BJ (cell line): Measurements from ENCODE around the gene ABCG1. TPM values are rescaled to one million over a fixed set of nuclear protein-coding genes. Genes with fewer than 3 reads are reported as not detected.

Experiments
- CTCF ChIA-PET: fragments of 350-600 bp; formaldehyde crosslinking; extraction: SDS; loops from one replicate; lab custom pipeline; 2021; ENCODE audit warnings: antibody characterized with exemption, inconsistent platforms; lab: Yijun Ruan, JAX
- POLR2A ChIA-PET: fragments of 300-600 bp; sonication (Branson Sonifier 250); formaldehyde crosslinking; extraction: SDS; loops from one replicate; lab custom pipeline; 2021; ENCODE audit warnings: antibody characterized with exemption; lab: Charles Lee
- DNase-seq: peaks from one replicate; pipeline ENCODE4 v3.0.0-alpha.2; 2011; ENCODE audit warnings: low read depth
- H3K27me3 ChIP-seq: 2 replicates; pipeline ENCODE4 v1.6.0; 2011; ENCODE audit warnings: low read length; ENCODE audit not compliant: control insufficient read depth, insufficient read depth
- H3K36me3 ChIP-seq: 2 replicates; pipeline ENCODE4 v1.5.1; 2011; ENCODE audit warnings: low read length; ENCODE audit not compliant: control insufficient read depth, insufficient read depth
- H3K4me3 ChIP-seq: 2 replicates; pipeline ENCODE4 v1.5.1; 2011; ENCODE audit warnings: low read depth, mild to moderate bottlenecking, control low read depth, low read length
- polyA plus RNA-seq: library from polyadenylated mRNA; depleted of rRNA; stranded (reverse); fragments of >200 nt; gene quantifications from 2 replicates; pipeline ENCODE4 v1.2.3, GENCODE V29; 2011
- TF ChIP-seq, protein P1 (sequence below): IDR thresholded peaks from 2 replicates; pipeline ENCODE4 v1.5.1; 2011; ENCODE audit warnings: low read depth, mild to moderate bottlenecking, control low read depth, inconsistent platforms, low read length, moderate library complexity; ENCODE audit not compliant: insufficient read depth

The ABCG1 gene
- polyA plus RNA-seq, 1 experiment: 0.29 TPM

DNA sequence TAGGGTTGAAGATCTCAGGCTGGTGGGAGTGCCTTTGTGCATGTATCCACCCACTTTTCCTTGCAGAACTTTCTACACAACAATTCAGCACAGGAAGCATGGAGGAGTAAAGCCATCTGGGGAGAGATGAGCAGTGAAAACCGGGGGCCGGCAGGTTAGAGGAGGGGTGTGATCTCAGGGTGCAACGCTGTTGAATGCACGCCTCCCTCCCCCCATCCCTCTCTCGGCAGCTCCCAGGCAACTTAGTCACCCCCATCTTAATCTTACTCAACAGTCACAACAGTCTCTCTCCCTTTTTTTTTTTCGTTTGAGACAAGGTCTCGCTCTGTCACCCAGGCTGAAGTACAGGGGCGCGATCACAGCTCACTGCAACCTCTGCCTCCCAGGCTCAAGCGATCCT is 16.6 kb upstream of the ABCG1 start:
- no peaks in the 10 kb centered on the region; the same call in 1 of the 2 replicates for H3K27me3 ChIP-seq
- CTCF ChIA-PET: interaction anchor here (1.7 kb wide), 1 partner anchor 56 kb away, joined by 3 read pairs; no protein-coding TSS in a partner anchor

DNA sequence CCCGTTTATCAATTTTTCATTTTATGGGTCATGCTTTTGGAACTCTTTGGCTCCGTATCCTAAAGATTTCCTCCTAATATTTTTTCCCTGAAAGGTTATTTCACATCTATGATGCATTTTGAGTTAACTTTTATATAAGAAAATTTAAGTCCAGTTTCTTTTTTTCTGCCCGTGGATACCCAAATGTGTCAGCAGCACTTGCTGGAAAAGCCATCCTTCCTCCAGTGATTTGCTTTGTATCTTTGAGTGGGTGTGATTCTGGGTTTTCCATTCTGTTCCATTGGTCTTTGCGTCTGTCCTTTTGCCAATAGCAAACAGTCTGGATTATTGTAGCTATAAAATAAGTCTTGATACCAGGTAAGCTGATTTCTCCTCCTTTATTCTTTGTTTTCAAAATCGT is 15.6 kb upstream of the ABCG1 start:
- DNase-seq: no peak
- POLR2A ChIA-PET: no interaction called here

More for the DNA sequence above, 16.6 kb upstream of the ABCG1 start:
- Histone ChIP-seq H3K36me3 (no peaks in the 10 kb centered on the region), H3K4me3 (no peak overlapping the region)
- TF ChIP-seq, protein P1, sequence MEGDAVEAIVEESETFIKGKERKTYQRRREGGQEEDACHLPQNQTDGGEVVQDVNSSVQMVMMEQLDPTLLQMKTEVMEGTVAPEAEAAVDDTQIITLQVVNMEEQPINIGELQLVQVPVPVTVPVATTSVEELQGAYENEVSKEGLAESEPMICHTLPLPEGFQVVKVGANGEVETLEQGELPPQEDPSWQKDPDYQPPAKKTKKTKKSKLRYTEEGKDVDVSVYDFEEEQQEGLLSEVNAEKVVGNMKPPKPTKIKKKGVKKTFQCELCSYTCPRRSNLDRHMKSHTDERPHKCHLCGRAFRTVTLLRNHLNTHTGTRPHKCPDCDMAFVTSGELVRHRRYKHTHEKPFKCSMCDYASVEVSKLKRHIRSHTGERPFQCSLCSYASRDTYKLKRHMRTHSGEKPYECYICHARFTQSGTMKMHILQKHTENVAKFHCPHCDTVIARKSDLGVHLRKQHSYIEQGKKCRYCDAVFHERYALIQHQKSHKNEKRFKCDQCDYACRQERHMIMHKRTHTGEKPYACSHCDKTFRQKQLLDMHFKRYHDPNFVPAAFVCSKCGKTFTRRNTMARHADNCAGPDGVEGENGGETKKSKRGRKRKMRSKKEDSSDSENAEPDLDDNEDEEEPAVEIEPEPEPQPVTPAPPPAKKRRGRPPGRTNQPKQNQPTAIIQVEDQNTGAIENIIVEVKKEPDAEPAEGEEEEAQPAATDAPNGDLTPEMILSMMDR: no peak
- POLR2A ChIA-PET: no interaction called here
- no peak for DNase-seq

DNA sequence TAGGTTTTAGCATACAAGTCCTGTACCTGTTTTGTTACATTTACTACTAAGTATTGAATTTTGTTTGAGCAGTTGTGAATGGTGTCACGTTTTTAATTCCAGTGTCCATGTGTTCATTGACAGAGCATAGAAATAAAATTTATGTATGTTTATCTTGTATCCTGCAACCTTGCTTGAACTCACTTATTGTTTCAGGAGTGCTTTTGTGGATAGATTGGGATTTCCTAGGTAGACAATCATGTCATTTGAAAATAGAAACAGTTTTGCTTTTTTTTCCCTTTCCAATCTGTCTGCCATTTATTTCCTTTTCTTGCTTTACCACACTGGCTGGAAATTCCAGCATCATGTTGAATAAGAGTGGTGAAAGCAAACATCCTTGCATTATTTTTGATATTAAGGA is 15.0 kb upstream of the ABCG1 start:
- ChIA-PET POLR2A (no interaction called here), CTCF (no interaction called here)
- no peaks in the 10 kb centered on the region; the same call in none of the 2 replicates for H3K27me3 ChIP-seq
- no peak overlapping the region for H3K4me3 ChIP-seq
- TF ChIP-seq, protein P1: no peak
- H3K36me3 ChIP-seq: no peaks in the 10 kb centered on the region
- no peak for DNase-seq

More for the DNA sequence above, 15.6 kb upstream of the ABCG1 start:
- CTCF ChIA-PET: no interaction called here
- Histone ChIP-seq H3K27me3 (no peaks in the 10 kb centered on the region; the same call in 1 of the 2 replicates), H3K4me3 (no peak overlapping the region), H3K36me3 (no peaks in the 10 kb centered on the region)
- TF ChIP-seq, protein P1: no peak

DNA sequence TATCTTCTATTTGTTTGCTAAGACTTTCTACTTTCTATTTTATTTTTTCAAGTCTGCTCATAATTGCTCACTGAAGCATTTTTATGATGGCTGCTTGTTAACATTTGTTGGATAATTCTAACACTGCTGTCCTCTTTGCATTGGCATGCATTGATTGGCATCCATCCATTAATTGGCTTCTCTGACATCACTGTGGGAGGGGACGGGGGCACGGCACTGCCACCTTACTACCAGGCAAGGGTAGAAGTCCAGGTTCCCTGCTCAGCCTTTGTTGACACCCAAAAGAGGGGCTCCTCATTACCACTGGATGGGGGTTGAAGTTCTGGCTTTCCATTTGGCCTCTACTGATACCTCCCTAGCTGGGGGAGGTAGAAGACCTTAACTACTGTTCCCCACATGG is 11.5 kb upstream of the ABCG1 start:
- ChIA-PET POLR2A (no interaction called here), CTCF (interaction anchor here (0.6 kb wide), 1 partner anchor 11 kb away, joined by 3 read pairs; no protein-coding TSS in a partner anchor)

DNA sequence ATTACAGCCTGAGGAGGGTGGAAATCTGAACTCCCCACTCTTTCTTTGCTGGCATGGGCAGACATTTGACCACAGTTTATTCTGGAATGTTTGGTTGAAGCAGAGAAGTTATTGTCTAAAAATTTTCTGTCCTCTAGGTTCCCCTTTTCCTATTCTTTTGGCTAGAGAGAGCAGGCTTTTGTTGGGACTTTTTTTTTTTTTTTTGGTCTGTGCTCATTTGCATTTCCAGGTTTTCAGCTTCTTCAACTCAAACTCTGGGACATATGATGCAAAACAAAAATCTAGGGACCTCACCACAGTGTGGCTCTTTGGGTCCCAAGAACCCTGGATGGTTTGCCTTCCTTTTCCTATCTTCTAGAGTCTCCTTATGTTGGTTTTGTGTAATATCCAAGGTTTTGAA is 10.9 kb upstream of the ABCG1 start:
- ChIA-PET POLR2A (no interaction called here), CTCF (interaction anchor here (2.3 kb wide), 1 partner anchor 51 kb away, joined by 5 read pairs; no protein-coding TSS in a partner anchor)
- Histone ChIP-seq H3K27me3 (peaks cover 1% of the 10 kb centered on the region), H3K36me3 (no peaks in the 10 kb centered on the region), H3K4me3 (no peak overlapping the region)
- TF ChIP-seq, protein P1: no peak
- DNase-seq: no peak

More for the DNA sequence above, 11.5 kb upstream of the ABCG1 start:
- TF ChIP-seq, protein P1: no peak
- no peaks in the 10 kb centered on the region for H3K36me3 ChIP-seq
- peaks cover 1% of the 10 kb centered on the region for H3K27me3 ChIP-seq
- no peak for DNase-seq
- H3K4me3 ChIP-seq: no peak overlapping the region
